ENCODE measurements around the gene KCNK5. TPM values are rescaled to one million over a fixed set of nuclear protein-coding genes. Genes with fewer than 3 reads are reported as not detected.

Gene KCNK5
- total and polyA plus RNA-seq, 2 donors (not counting 1 experiment from before 2014, with no cell fraction given): 0.07 TPM; not detected in 1

DNA sequence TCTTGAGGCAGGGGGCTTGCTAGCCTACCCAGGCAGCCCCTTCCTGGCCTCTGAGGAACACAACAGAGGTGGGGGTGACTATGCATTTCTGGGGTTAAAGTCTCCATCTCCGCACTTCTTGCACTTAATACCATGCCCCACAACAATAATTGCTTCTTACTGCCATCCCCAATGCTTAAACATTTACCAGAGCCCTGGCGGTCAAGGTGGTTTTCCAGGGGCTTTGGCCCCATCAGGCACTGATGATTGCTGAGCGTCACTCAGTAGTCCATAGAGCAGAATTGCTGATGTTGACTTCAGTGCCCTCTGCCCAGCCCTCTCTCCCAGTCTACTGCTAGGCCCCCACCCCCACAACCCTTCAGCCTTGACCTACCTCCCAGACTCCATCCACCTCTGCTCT is 32.5 kb upstream of the KCNK5 start:
- no peak overlapping the region for H2AFZ ChIP-seq (ENCODE audit: insufficient read depth, low read depth, low read length, poor library complexity, severe bottlenecking)
- no peak for ATAC-seq (ENCODE audit: low read depth)
- H3K27ac ChIP-seq (ENCODE audit: low read length in 2 of 2): no peak overlapping the region
- peaks cover 0 to 27% (median 12%) of the 10 kb centered on the region in 4 experiments for H3K27me3 ChIP-seq (replicated peaks in 1 of 4; ENCODE audit: control extremely low read depth in 1 of 4, control insufficient read depth in 3 of 4, insufficient read depth in 4 of 4, low read length in 3 of 4)
- ChIA-PET CTCF (no interaction called here), POLR2A (no interaction called here)
- no peaks in the 10 kb centered on the region for H4K20me1 ChIP-seq (ENCODE audit: control insufficient read depth, insufficient read depth, low read length, poor library complexity, severe bottlenecking)
- H3K9ac ChIP-seq (ENCODE audit: low read length): no peak overlapping the region
- Mint-ChIP-seq H3K9me3 (ENCODE audit: insufficient read depth) (no peaks in the 10 kb centered on the region), H3K27me3 (peaks cover 30% of the 10 kb centered on the region), H3K27ac (no peak overlapping the region), H3K4me3 (no peak overlapping the region), H3K4me1 (no peaks in the 10 kb centered on the region)
- no peak overlapping the region for H3K4me3 ChIP-seq (ENCODE audit: control extremely low read depth in 1 of 5, extremely low read depth in 1 of 5, insufficient read depth in 1 of 5, low read depth in 2 of 5, low read length in 4 of 5)
- no peaks in the 10 kb centered on the region for H3K36me3 ChIP-seq (replicated peaks in 1 of 2; ENCODE audit: control extremely low read depth in 1 of 2, control insufficient read depth in 1 of 2, extremely low read depth in 1 of 2, insufficient read depth in 2 of 2, low read length in 1 of 2)
- no peaks in the 10 kb centered on the region for H3K79me2 ChIP-seq (ENCODE audit: control insufficient read depth, insufficient read depth, low read length)
- DNase-seq: no peak
- no peak overlapping the region for H3K4me2 ChIP-seq (replicated peaks; ENCODE audit: low read depth, low read length, poor library complexity, severe bottlenecking)
- peaks cover 0 to 2% (median 0%) of the 10 kb centered on the region in 3 donors for H3K9me3 ChIP-seq (ENCODE audit: control extremely low read depth in 1 of 3, control insufficient read depth in 2 of 3, insufficient read depth in 1 of 3, low read length in 2 of 3)
- no peaks in the 10 kb centered on the region for H3K4me1 ChIP-seq (ENCODE audit: control insufficient read depth in 2 of 2, insufficient read depth in 2 of 2, low read length in 2 of 2)
- intact Hi-C loops (cut with micrococcal nuclease): no loop called here
- WGBS (ENCODE audit: insufficient coverage): 97% methylated on average over 3 of the region's 3 CpGs
- TF ChIP-seq CTCF (IDR thresholded peaks at IDR 0.05): no peak
- no peak for TF ChIP-seq EZH2 (IDR thresholded peaks at IDR 0.05; ENCODE audit: borderline replicate concordance, insufficient read depth, low read depth, low read length, poor library complexity, severe bottlenecking)

GRCh38 chr6:39260953-39261352 is 31.7 kb upstream of the KCNK5 start:
- H3K36me3 ChIP-seq (replicated peaks in 1 of 2; ENCODE audit: control extremely low read depth in 1 of 2, control insufficient read depth in 1 of 2, extremely low read depth in 1 of 2, insufficient read depth in 2 of 2, low read length in 1 of 2): no peaks in the 10 kb centered on the region
- CTCF ChIA-PET: no interaction called here
- no peaks in the 10 kb centered on the region for H3K79me2 ChIP-seq (ENCODE audit: control insufficient read depth, insufficient read depth, low read length)
- H3K4me2 ChIP-seq (replicated peaks; ENCODE audit: low read depth, low read length, poor library complexity, severe bottlenecking): no peak overlapping the region
- no peak overlapping the region for H2AFZ ChIP-seq (ENCODE audit: insufficient read depth, low read depth, low read length, poor library complexity, severe bottlenecking)
- no peak overlapping the region for H3K9ac ChIP-seq (ENCODE audit: low read length)
- intact Hi-C loops (cut with micrococcal nuclease): no loop called here
- no peaks in the 10 kb centered on the region for H4K20me1 ChIP-seq (ENCODE audit: control insufficient read depth, insufficient read depth, low read length, poor library complexity, severe bottlenecking)
- Mint-ChIP-seq H3K4me1 (no peaks in the 10 kb centered on the region), H3K27me3 (peaks cover 30% of the 10 kb centered on the region), H3K9me3 (ENCODE audit: insufficient read depth) (no peaks in the 10 kb centered on the region), H3K27ac (no peak overlapping the region), H3K4me3 (no peak overlapping the region)
- POLR2A ChIA-PET: no interaction called here
- no peaks in the 10 kb centered on the region for H3K4me1 ChIP-seq (ENCODE audit: control insufficient read depth in 2 of 2, insufficient read depth in 2 of 2, low read length in 2 of 2)
- TF ChIP-seq EZH2 (IDR thresholded peaks at IDR 0.05; ENCODE audit: borderline replicate concordance, insufficient read depth, low read depth, low read length, poor library complexity, severe bottlenecking) (no peak), CTCF (IDR thresholded peaks at IDR 0.05) (no peak)
- no CpG with 5 or more reads among the region's 2 CpGs for WGBS (ENCODE audit: insufficient coverage)
- H3K27me3 ChIP-seq (replicated peaks in 1 of 4; ENCODE audit: control extremely low read depth in 1 of 4, control insufficient read depth in 3 of 4, insufficient read depth in 4 of 4, low read length in 3 of 4): peaks cover 0 to 27% (median 12%) of the 10 kb centered on the region in 4 experiments
- H3K9me3 ChIP-seq (ENCODE audit: control extremely low read depth in 1 of 3, control insufficient read depth in 2 of 3, insufficient read depth in 1 of 3, low read length in 2 of 3): peaks cover 0 to 2% (median 0%) of the 10 kb centered on the region in 3 donors
- no peak for ATAC-seq (ENCODE audit: low read depth)
- DNase-seq: no peak
- no peak overlapping the region for H3K4me3 ChIP-seq (ENCODE audit: control extremely low read depth in 1 of 5, extremely low read depth in 1 of 5, insufficient read depth in 1 of 5, low read depth in 2 of 5, low read length in 4 of 5)
- H3K27ac ChIP-seq (ENCODE audit: low read length in 2 of 2): no peak overlapping the region
